ENCODE data around the gene UPF1.

The UPF1 gene

DNA sequence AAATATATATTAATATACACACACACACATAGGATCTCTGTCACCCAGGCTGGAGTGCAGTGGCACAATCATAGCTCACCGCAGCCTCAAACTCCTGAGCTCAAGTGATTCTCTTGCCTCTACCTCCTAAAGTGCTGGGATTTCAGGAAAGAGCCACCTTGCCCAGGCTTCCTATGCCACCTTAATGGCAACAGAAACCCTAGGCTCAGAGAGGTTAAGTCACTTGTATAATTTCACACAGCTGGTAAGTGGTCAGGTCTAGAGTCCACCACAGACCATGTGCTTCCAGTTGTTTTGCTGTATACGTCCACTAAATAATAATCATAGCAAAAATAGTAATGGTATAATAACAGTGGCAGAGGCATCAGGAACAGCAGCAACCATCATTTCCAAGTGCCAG is 1.3 kb upstream of the UPF1 start:
- no peak for DNase-seq (ENCODE audit: low read depth)
- no peak overlapping the region for H3K4me3 ChIP-seq (ENCODE audit: low read depth, low read length)
- TF ChIP-seq, protein P1, sequence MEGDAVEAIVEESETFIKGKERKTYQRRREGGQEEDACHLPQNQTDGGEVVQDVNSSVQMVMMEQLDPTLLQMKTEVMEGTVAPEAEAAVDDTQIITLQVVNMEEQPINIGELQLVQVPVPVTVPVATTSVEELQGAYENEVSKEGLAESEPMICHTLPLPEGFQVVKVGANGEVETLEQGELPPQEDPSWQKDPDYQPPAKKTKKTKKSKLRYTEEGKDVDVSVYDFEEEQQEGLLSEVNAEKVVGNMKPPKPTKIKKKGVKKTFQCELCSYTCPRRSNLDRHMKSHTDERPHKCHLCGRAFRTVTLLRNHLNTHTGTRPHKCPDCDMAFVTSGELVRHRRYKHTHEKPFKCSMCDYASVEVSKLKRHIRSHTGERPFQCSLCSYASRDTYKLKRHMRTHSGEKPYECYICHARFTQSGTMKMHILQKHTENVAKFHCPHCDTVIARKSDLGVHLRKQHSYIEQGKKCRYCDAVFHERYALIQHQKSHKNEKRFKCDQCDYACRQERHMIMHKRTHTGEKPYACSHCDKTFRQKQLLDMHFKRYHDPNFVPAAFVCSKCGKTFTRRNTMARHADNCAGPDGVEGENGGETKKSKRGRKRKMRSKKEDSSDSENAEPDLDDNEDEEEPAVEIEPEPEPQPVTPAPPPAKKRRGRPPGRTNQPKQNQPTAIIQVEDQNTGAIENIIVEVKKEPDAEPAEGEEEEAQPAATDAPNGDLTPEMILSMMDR (conservative IDR thresholded peaks at IDR 0.05; ENCODE audit: low read depth, low read length) = no peak

DNA sequence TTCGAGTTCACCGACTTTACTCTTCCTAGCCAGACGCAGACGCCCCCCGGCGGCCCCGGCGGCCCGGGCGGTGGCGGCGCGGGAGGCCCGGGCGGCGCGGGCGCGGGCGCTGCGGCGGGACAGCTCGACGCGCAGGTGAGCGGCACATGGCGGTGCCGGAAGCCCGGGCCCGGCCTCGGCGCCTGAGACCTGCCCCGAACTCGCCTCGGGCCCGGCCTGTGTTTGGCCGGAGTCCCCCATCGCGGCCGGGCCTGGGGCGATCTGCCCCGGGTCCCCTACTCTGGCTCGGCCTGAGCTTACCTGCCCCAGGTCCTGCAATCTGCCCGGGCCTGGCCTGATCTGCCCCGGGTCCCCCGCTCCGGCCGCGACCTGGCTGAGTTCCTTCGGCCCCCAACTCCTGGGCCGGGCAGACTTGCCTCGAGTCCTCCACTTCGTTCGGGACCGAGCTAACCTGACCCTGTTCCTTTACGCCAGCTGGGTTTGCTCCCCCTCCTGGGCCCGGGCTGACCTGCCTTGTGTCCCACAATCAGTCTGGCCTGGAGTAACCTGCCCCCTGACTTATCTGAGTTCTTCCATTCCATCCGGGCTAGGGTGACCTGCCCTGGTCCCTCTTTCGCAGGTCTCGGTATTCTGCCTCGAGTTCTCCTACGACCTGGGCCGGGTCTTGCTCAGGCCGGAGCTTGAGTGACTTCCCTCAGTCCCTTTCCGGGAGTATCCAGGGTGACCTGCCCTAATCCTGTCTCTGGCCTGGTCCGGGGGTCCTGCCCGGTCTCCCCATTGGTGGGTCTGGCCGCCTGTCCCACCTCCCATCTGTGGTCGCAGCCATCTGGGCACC is 764 bp downstream of the UPF1 start:
- TF ChIP-seq, protein P1 (conservative IDR thresholded peaks at IDR 0.05; ENCODE audit: low read depth, low read length) = peak; percentile 34
- H3K4me3 ChIP-seq (ENCODE audit: low read depth, low read length) = peak overlapping the region; percentile 83
- DNase-seq (ENCODE audit: low read depth) = no peak

DNA sequence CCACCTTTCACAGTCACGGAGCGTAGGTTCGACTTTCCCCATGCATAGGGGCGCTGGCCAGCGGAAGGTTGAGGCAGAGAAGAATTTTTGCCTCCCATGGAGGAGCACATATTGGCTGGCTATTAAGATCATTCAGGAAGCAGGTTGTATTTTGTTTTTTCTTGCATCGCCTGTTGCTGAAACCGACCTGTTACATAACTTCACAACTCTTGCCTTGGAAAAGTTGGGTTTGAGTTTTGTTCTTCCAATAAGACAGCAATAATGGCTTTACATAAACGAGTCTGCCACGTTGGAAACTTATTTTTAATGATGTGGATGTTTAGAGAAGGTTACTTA is 1.4 kb downstream of the UPF1 start:
- TF ChIP-seq, protein P1 (conservative IDR thresholded peaks at IDR 0.05; ENCODE audit: low read depth, low read length) = no peak
- peak overlapping the region; percentile 83 for H3K4me3 ChIP-seq (ENCODE audit: low read depth, low read length)
- DNase-seq (ENCODE audit: low read depth) = no peak

DNA sequence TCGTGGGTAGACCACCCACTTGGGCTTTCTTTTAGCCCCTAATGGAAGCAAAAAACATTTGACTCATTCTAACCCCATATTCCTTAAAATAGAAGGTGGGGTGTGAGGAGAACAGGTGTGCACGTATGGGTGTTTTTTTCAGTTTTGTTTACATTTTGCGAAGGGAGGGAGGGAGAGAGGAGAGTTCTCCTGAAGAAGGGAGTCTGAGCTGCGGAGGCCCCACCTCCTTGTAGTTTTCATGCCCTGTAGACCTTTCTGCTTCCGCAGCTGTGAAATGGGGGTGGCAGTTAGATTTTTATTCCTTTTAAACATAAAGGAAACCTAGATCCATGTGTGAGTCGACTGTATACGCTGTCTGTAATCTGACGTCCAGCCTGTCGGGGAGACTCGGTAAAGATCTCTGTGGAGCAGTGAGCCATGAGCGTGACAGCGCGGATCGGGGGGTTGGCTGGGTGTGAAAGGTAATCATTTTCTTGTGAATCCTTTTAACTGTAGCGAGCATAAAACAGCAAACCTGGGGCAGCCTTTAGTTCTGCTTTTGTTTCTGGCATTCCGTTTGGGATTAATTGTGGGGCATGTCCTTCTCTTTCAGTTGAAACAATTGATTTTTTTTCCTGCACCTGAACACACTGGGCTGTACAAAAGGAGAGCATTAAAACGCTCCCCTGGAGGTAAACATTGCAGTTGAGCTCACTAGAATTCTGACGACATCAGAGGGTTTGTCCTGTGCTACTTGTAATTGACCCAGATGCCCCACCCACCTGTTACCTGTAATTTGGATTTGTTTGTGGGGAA is 2.3 kb downstream of the UPF1 start:
- H3K4me3 ChIP-seq (ENCODE audit: low read depth, low read length) = peak overlapping the region; percentile 83
- DNase-seq (ENCODE audit: low read depth) = no peak
- TF ChIP-seq, protein P1 (conservative IDR thresholded peaks at IDR 0.05; ENCODE audit: low read depth, low read length) = no peak

DNA sequence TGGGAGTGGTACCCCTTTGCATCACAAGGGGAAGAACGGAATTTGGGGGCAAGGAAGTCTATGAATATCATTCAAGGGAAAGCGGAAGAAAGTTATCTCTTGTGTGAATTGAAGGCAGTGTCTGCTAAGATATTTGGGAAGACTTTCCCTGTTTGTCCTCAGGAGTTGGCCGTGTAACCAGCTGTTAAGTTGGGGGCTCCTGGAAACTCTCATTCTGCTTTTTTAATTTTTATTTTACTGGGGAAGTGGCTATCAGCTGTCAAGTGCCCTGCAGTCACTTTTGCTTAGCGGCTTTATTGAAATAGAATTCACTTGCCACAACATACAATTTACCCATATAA is 2.9 kb downstream of the UPF1 start:
- no peak for DNase-seq (ENCODE audit: low read depth)
- TF ChIP-seq, protein P1 (conservative IDR thresholded peaks at IDR 0.05; ENCODE audit: low read depth, low read length) = no peak
- H3K4me3 ChIP-seq (ENCODE audit: low read depth, low read length) = no peak overlapping the region

DNA sequence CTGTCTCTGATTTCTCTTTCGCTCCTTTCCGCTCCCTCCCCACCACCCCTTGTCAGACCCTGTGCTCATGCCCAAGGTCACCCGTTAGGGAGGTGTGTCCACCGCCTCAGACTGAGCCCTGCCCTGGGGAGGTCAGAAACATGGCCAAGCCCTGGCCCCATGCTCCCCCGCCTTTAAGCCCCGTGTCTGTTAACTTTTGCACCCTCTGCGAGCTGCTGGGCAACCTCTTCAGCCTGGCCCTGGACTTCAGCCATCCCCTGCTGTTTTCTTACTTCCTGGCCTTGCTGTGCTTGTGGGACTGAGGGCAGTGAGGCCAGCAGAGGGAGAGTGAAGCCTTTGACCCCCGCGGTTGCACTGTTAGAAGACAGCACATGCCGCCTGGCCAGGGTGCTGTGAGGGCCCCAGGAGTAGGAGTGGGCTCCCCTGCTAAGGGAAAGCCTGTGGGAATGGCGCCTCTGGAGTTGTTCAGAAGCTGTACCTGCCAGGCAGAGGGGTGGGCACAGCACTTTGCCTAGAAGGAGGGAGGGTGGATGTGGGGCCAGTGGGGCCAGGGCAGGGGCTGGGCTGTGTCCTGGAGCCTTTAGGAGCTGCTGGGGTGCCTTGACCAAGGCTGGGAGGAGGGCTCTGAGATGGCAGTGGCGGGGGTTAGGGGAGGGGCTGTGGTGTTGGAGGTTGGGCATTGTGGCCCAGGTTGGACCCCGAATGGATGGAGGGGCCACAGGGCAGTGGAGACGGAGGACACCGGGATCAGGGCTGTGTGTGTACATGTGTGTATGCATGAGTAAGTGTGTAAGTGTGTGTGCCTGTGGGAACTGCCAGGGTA is 7.9 kb downstream of the UPF1 start:
- DNase-seq (ENCODE audit: low read depth) = peak; percentile 71
- TF ChIP-seq, protein P1 (conservative IDR thresholded peaks at IDR 0.05; ENCODE audit: low read depth, low read length) = no peak
- no peak overlapping the region for H3K4me3 ChIP-seq (ENCODE audit: low read depth, low read length)
